ENCODE measurements around the gene DNM2. TPM values are rescaled to one million over a fixed set of nuclear protein-coding genes. Genes with fewer than 3 reads are reported as not detected.

DNM2 gene
- total and polyA plus RNA-seq, 2 of the 13 experiments (the other 11 are each of a cell fraction or from before 2014, with no cell fraction given), result 41.7 to 59.8 TPM

GRCh38 chr19:10718205-10719196 is 622 bp downstream of the DNM2 start (continued):
- TF ChIP-seq RNF219 (CRISPR knock-in tag; IDR thresholded peaks at IDR 0.05) (no peak), ZNF766 (CRISPR knock-in tag; IDR thresholded peaks at IDR 0.05; ENCODE audit: borderline replicate concordance) (0 out of 2 replicates have a peak, but pooled peaks have one; percentile 36), TSC22D2 (CRISPR knock-in tag; IDR thresholded peaks at IDR 0.05; ENCODE audit: borderline replicate concordance) (no peak), ZNF432 (CRISPR knock-in tag; IDR thresholded peaks at IDR 0.05; ENCODE audit: borderline replicate concordance) (no peak)

- H3K9me3 ChIP-seq (ENCODE audit: low read length), result no peaks in the 10 kb centered on the region
- TF ChIP-seq RCOR2 (CRISPR knock-in tag; IDR thresholded peaks at IDR 0.05) (no peak), ZNF629 (CRISPR knock-in tag; conservative IDR thresholded peaks at IDR 0.05) (0 out of 2 replicates have a peak, but pooled peaks have one; percentile 30), RAD21 (CRISPR knock-in tag; IDR thresholded peaks at IDR 0.05) (no peak), SPEN (CRISPR knock-in tag; IDR thresholded peaks at IDR 0.05; ENCODE audit: low read depth) (0 out of 2 replicates have a peak, but pooled peaks have one; percentile 10)
- TSS peak; percentile 42 for BruUV-seq (replicated peaks)
- DNase-seq (ENCODE audit: low spot score) (no peak), FAIRE-seq (no peak), ATAC-seq (no peak)
- WGBS (ENCODE audit: low lambda C conversion rate), result 26% methylated on average over 5 of the region's 5 CpGs
- H3K27ac ChIP-seq (ENCODE audit: extremely low read length, insufficient read depth, low read length), result no peak overlapping the region
- intact Hi-C loops (cut with micrococcal nuclease; ENCODE audit: unreplicated experiment) (loop anchor here (10.0 kb wide), 1 partner anchor 115 kb away; the partner anchor contains the start of gene TMED1), in situ Hi-C loops (cut with HindIII; ENCODE audit: extremely low pct_ligation_motif_present, low pct_unique_long_range_greater_than_20kb) (loop anchor here (5.0 kb wide), 1 partner anchor 48 kb away; no protein-coding TSS in a partner anchor)
- peak overlapping the region; percentile 92 to 99 (median 95) for H3K4me3 ChIP-seq (replicated peaks in 1 of 3; ENCODE audit: insufficient read depth in 1 of 3, low read depth in 2 of 3, low read length in 3 of 3)
- H3K4me1 ChIP-seq (ENCODE audit: insufficient read depth, low read length), result peaks cover 38% of the 10 kb centered on the region
- H3K4me2 ChIP-seq (ENCODE audit: low read depth, low read length), result peak overlapping the region; percentile 98
- H3K36me3 ChIP-seq (replicated peaks in 1 of 2; ENCODE audit: control insufficient read depth in 1 of 2, insufficient read depth in 2 of 2, low read length in 2 of 2), result peaks cover 1 to 13% of the 10 kb centered on the region in 2 experiments; a peak in 2 of 5 replicates
- CTCF ChIA-PET (ENCODE audit: low intra/inter-chr PET ratio, low total read pairs), result no interaction called here
- H4K20me1 ChIP-seq (ENCODE audit: insufficient read depth, low read length), result peaks cover 32% of the 10 kb centered on the region
- no peak overlapping the region for H2AFZ ChIP-seq (ENCODE audit: low read length)
- H3K79me2 ChIP-seq (ENCODE audit: insufficient read depth, low read length), result peaks cover 56% of the 10 kb centered on the region
- no peaks in the 10 kb centered on the region; a peak in 1 of 5 replicates for H3K27me3 ChIP-seq (ENCODE audit: control insufficient read depth in 1 of 2, insufficient read depth in 2 of 2, low read length in 2 of 2)
- H3K9ac ChIP-seq (ENCODE audit: insufficient read depth, low read depth, low read length), result peak overlapping the region; percentile 94
- POLR2A ChIA-PET, result interaction anchor here (1.3 kb wide), 1 partner anchor 116 kb away, joined by 3 read pairs; the partner anchor contains the start of gene TMED1
These were observed 1.6 kb downstream of the DNM2 start for GRCh38 chr19:10719466-10719961.

Measured in HepG2 (cell line).